Pons (tissue), 1 donor: Measurements from ENCODE around the gene PCBP1.
"Not testable (repeated sequence)": the region's sequence is repeated elsewhere in the genome, so short reads cannot be mapped to it uniquely, and the experiment has no call there.

Experiments used
- DNase-seq: peaks from one replicate; pipeline ENCODE4 v3.0.0-alpha.2; 2016; ENCODE audit warnings: low spot score

PCBP1 gene

GRCh38 chr2:70098032-70098431 is 10.8 kb downstream of the PCBP1 start:
- DNase-seq: no peak

DNA sequence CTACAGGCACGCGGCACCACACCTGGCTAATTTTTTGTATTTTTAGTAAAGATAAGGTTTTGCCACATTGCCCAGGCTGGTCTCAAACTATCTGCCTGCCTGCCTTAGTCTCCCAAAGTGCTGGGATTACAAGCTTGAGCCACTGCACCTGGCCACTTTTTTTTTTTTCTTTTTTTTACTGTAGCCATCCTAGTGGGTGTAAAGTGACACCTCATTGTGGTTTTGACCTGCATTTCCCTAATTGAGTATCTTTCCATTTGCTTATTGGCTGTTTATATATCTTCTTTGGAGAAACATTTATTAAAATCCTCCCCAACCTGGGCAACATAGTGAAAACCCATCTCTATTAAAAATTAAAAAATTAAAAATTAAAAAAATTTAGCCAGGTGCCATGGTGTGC is 12.0 kb downstream of the PCBP1 start:
- DNase-seq: no peak

DNA sequence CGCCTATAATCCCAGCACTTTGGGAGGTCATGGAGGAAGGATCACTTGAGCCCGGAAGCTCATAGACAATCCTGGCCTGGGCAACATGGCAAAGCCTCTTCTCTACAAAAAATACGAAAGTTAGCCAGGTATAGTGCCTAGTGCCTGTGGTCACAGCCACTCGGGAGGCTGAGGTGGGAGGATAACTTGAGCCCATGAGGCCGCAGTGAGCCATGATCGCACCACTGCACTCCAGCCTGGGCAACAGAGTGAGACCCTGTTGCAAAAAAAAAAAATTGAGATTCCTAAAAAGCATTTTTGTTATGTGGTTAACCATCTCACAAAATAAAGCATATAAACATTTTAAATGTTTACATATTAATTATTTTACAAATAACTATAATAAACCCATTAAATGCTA is 13.9 kb downstream of the PCBP1 start:
- DNase-seq: no peak

- not testable (repeated sequence) for DNase-seq
These were observed 14.4 kb downstream of the PCBP1 start for GRCh38 chr2:70101686-70102085.

DNA sequence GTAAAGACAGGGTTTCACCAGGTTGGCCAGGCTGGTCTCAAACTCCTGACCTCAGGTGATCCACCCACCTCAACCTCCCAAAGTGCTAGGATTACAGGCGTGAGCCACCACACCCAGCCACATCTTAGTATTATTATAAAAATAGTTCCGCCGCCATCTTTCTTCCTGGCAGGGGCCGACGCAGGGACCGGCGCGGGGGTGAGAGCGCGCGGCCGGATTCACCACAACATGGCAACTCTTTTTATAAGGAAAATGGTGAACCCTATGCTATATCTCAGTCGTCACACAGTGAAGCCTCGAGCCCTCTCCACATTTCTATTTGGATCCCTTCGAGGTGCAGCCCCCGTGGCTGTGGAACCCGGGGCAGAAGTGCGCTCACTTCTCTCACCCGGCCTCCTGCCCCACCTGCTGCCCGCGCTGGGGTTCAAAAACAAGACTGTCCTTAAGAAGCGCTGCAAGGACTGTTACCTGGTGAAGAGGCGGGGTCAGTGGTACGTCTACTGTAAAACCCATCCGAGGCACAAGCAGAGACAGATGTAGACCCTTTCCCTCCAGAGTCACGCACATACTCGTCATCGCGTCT is 15.1 kb downstream of the PCBP1 start:
- DNase-seq: not testable (repeated sequence)

- DNase-seq: no peak
These were observed 16.3 kb downstream of the PCBP1 start for GRCh38 chr2:70103531-70104061.

DNA sequence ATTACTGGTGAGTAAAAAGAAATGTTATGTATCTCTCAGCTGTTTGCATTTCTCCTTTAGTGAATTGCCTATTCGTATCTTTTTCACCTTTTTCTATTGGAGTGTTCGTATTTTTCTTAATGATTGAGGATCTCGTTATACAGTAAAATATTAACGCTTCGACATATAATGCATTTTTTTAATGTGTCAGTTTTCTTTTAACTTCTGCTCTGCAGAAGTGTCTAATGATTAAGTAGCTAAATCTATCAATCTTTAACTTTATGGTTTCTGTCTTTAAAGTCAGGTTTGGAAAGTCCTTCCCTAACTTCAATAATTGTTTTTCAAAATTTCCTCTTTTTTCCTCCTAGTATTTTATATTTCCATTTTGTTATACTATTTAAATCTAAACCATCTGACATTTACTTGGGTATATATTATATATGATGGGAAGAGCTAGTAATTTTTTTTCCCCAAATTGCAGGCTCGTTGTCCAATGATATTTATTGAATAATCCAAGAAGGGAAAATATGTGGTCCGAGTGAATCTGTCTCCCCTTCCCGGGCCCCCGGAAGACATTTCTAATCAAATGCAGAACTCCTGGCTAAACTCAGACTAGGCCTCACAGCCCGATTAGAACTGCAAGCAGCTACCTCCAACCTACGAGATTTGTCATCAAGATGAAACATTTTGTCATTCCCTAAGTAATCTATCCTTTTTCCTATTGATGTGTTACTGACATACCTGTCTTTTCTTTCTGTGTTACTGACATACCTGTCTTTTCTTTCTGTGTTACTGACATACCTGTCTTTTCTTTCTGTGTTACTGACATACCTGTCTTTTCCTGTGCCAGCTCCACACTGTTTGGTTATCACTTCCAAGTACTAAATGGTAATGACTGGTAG is 17.2 kb downstream of the PCBP1 start:
- DNase-seq: peak; percentile 72

GRCh38 chr2:70106138-70106537 is 18.9 kb downstream of the PCBP1 start:
- DNase-seq: not testable (repeated sequence)

GRCh38 chr2:70110397-70110796 is 23.1 kb downstream of the PCBP1 start:
- DNase-seq: not testable (repeated sequence)

- no peak for DNase-seq
These were observed 24.7 kb downstream of the PCBP1 start for GRCh38 chr2:70111752-70112591.

DNA sequence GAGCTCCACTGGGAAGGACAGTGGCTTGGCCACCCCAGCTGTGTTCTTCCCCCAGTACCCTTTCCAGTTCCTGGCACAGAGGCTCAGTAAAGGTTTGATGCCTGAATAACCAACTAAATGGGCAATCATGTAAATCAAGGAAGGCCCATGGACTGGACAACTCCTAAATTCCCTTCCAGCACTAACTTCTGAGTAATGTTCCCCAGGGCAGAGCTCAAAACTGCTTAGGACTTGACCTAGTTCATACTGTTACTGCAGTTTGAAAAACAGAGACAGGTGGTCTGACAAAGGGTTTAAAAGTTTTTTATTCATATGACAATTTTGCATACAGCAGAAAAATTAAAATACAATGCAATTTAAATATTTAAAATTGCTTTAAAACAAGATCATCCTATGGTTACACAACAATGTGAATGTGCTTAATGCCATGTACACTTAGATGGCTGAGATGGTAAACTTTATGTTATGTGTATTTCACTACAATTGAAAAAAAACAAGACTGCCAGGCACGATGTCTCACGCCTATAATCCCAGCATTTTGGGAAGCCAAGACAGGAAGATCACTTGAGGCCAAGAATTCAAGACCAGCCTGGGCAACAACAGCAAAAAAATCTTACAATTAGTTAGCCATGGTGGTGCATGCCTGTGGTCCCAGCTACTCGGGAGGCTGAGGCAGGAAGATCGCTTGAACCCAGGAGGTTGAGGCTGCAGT is 26.2 kb downstream of the PCBP1 start:
- no peak for DNase-seq

DNA sequence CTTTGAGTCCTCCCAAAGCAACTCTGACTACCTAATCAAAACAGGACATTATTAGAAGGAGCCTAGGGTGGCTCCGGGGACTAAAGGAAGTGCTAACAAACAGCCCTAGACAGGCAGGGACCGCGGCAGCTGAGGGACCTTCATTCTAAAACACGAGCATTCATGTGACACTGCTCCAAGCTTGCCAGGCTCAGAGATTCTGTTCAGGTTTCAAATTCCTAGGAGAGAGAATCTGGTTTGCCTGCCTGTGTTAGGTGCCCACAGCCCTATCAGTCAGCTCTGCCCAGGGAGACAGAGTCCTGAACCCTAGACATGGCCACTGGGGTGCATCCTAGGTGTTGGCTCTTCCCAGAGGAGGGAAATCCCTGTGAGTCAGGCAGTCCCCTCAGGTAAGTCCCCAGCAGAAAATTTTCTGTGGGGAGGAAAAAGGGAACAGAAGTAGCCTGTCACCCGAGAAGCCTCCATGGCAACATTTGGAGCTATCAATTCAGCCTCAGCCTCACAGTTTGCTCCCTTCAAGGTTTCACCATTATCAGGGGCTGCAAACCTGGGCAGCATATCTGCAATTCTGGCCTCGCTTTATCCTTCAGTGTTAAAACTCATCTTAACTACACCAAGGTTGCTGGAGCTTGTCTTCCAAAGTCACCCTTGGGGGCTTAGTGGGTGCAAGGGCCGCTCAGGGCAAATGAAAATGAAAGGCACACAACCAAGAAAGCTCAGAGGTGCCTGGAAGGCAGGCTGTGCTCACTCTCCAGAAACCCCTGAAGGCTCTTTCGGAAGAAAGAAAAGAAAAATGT is 28.6 kb downstream of the PCBP1 start:
- DNase-seq: peak; percentile 62

DNA sequence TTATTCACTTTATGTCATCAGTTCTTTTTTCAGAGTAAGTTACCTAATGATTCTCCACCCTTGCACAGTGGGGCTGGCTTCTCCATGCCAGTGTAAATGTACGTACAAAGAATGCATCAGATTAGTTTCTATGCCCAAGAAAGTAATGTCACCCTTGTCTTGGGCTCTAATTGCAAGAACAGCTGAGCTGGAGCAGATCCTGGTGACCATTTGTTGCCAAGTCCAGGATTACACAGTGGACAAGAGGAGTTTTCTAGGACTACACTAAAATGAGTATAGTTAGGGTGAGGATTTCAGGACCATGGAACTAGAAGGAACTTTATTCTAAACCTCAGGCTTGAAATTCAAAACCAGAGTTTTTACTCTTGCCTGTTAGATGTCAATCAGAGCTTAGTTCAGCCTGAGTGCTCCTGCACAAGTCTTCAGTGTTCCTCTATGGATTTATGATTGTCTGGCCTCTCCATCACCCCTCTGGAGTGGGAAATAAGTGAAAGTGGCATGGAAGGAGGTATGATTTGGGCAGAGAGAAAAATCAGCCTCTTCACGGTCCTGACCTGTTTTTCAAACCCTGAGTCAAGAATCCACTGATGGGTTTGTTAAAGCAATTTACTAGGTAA is 29.8 kb downstream of the PCBP1 start:
- DNase-seq: no peak

- DNase-seq: peak; percentile 93
These were observed 31.6 kb downstream of the PCBP1 start for GRCh38 chr2:70118798-70119454.

DNA sequence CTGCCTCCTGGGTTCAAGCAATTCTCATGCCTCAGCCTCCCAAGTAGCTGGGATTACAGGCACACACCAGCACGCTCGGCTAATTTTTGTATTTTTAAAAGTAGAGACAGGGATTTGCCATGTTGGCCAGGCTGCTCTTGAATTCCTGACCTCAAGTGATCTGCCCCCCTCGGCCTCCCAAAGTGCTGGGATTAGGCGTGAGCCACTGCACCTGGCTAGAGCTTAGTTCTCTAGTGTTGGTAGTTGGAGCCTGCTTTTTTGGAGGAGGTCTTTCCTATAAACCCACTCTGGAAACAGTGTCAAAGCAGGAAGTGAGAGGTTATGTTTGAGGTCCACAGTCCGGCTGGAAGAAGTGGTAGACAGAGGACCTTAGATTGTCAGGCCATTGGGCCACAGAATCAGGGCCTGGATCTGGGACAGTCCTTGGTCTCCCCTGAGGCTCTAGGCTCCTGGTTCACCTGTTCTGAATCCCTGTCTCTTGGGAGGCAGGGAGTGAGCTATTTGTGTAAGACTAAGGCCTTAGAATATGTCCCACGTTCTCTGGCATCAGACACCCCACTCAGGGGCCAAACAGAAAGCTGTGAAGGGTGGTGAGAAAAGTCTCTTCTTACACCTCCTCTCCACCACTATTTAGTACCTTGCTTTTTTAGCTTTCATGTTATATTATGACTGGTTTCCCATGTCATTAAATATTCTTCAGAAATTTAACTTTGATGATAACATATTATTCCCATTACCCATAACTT is 34.5 kb downstream of the PCBP1 start:
- no peak for DNase-seq

DNA sequence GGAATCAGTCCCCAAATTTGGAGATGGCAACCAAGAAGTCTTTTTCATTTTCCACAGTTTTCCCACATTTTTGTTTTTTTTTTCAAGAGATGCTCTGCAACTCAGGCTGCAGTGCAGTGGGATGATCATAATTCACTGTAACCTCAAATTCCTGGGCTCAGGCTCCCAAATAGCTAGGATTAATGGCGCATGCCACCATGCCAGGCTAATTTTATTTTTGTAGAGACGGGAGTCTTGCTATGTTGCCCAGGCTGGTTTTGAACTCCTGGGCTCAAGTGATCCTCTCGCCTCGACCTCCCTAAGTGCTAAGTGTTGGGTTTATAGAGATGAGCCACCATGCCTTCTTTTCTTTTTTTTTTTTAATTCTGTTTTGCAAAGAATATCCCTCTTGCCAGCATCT is 35.2 kb downstream of the PCBP1 start:
- DNase-seq: no peak

DNA sequence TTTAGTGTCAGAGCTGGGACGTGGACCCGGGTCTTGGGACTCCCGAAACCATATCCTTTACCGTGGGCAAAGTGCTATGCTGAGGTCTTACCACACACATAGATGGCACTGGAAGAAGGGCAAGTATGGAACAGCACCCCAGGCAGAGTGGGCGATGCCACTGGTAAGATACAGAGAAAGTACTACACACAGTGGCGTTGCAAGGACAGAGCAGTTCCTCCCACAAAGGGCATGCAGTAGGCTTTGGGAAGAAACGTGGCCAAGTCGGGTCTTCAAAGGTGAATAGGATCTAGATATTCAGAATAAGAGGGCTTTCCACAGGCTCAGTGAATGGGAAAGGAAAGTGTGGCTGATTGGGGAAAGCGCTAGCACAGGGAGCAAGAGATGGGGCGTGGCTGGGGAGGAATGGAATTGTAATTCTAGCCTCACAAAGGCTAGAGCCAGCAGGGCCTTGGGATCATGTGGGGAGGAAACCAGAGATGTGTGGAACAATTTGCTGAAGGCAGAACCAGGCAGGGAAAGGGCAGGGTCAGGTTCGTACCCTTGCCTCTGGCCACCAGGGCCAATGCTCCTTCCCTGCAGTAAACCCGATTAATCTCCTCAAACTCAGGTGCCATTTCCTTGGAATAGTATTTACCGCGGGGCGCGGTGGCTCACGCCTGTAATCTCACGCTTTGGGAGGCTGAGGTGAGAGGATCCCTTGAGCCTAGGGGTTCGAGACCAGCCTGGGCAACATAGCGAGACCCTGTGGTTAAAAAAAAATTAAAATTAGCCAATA is 36.0 kb downstream of the PCBP1 start:
- peak; percentile 72 for DNase-seq

DNA sequence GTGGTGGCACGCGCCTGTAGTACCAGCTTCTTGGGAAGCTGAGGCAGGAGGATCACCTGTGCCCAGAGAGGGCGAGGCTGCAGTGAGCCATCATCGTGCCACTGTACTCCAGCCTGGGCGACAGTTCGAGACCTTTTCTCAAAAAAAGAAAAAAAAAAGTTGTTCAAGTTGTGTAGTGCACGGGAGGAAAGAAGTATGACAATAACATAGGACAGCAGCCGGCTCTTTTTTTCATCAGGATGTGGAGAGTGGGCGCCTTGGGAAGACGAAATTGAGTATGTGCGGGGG is 36.5 kb downstream of the PCBP1 start:
- no peak for DNase-seq
